Caco-2 (cell line): ENCODE results near the gene KCNIP4. TPM values are rescaled to one million over a fixed set of nuclear protein-coding genes. Genes with fewer than 3 reads are reported as not detected.

Experiments used
- BruUV-seq: library from RNA; stranded (reverse); fragments of 400-500 nt; replicated peaks from 2 replicates; lab custom pipeline; 2021; lab: Mats Ljungman, UMichigan
- CTCF ChIA-PET: fragments of 300-600 bp; sonication (Branson Sonifier 250); formaldehyde crosslinking; loops from one replicate; lab custom pipeline; 2022; ENCODE audit warnings: antibody characterized with exemption; lab: Charles Lee
- POLR2A ChIA-PET: fragments of 300-600 bp; sonication (Branson Sonifier 250); formaldehyde crosslinking; loops from one replicate; lab custom pipeline; 2022; ENCODE audit warnings: antibody characterized with exemption; lab: Charles Lee
- DNase-seq, 2 experiments: peaks; one replicate each; pipeline versions ENCODE4 v3.0.0 to v3.0.0-alpha.2; 2020 to 2022
- H3K27me3 ChIP-seq: replicated peaks from 2 replicates; pipeline ENCODE4 v1.6.0; 2011; ENCODE audit warnings: low read length; ENCODE audit not compliant: control insufficient read depth, insufficient read depth
- H3K36me3 ChIP-seq: 2 replicates; pipeline ENCODE4 v1.5.1; 2011; ENCODE audit warnings: low read length; ENCODE audit not compliant: control insufficient read depth, insufficient read depth
- H3K4me1 ChIP-seq: fragments of 250-450 bp; sonication (Bioruptor Pico); 2 replicates; pipeline ENCODE4 v1.5.1; 2020; ENCODE audit warnings: mild to moderate bottlenecking
- H3K4me3 ChIP-seq: 2 replicates; pipeline ENCODE4 v1.5.1; 2011; ENCODE audit warnings: low read depth, mild to moderate bottlenecking, control low read depth, low read length
- H3K9me3 ChIP-seq: fragments of 250-450 bp; sonication (Bioruptor Pico); 2 replicates; pipeline ENCODE4 v1.5.1; 2020; ENCODE audit warnings: mild to moderate bottlenecking, moderate library complexity
- H3K27ac Mint-ChIP-seq: one replicate; pipeline ENCODE4 v1.8.0; 2022; ENCODE audit warnings: mixed read lengths; ENCODE audit not compliant: unreplicated experiment
- H3K27me3 Mint-ChIP-seq: one replicate; pipeline ENCODE4 v1.8.0; 2022; ENCODE audit warnings: mixed read lengths; ENCODE audit not compliant: insufficient read depth, unreplicated experiment
- H3K36me3 Mint-ChIP-seq: one replicate; pipeline ENCODE4 v1.8.0; 2022; ENCODE audit warnings: mild to moderate bottlenecking, mixed read lengths; ENCODE audit not compliant: insufficient read depth, unreplicated experiment
- H3K4me1 Mint-ChIP-seq: one replicate; pipeline ENCODE4 v1.8.0; 2022; ENCODE audit warnings: low read depth, mixed read lengths; ENCODE audit not compliant: unreplicated experiment
- H3K4me3 Mint-ChIP-seq: one replicate; pipeline ENCODE4 v1.8.0; 2022; ENCODE audit warnings: mild to moderate bottlenecking, moderate library complexity, mixed read lengths; ENCODE audit not compliant: unreplicated experiment
- H3K9me3 Mint-ChIP-seq: one replicate; pipeline ENCODE4 v1.8.0; 2022; ENCODE audit warnings: mixed read lengths; ENCODE audit not compliant: unreplicated experiment
- CTCF ChIP-seq, 2 experiments: fragments of 200-600 bp in 1 of 2; IDR thresholded peaks; 1 replicate in 1 of 2; 2 replicates in 1 of 2; pipeline versions ENCODE4 v1.5.1 to v1.8.0; 2011 to 2022; ENCODE audit warnings: antibody characterized with exemption in 1 of 2, control low read depth in 1 of 2, inconsistent platforms in 1 of 2, low read depth in 1 of 2, low read length in 1 of 2, mild to moderate bottlenecking in 1 of 2, moderate library complexity in 1 of 2; ENCODE audit not compliant: insufficient read depth in 1 of 2, severe bottlenecking in 1 of 2, unreplicated experiment in 1 of 2
- intact Hi-C: fragments of 100-400 bp; cut with micrococcal nuclease; formaldehyde crosslinking; loops from one replicate; pipeline ENCODE4 v1.10.0; 2022; ENCODE audit not compliant: unreplicated experiment
- total RNA-seq: library from RNA; stranded (reverse); gene quantifications from 2 replicates; pipeline ENCODE4 v1.2.3, GENCODE V29; 2022

Gene KCNIP4
- total RNA-seq, 1 experiment from 2014 or later: not detected

DNA sequence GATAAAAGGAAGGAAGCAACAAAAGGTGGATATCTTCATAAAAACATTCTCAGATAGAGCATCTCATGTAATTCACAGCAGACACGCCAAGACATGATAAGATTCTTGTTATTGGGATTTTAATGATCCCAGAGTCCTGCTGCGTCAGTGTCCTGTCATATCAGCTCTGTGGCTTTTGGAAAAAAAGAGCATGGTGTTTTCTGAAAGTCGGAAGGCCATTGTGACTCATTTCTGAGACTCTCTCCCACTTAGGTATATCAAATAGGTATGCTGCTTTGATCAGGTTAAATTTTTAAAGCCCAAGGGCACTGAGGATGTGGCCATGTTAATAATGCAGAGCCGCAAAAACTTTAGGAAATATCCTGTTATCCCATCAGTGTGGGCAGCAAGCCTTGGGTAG lies 481.0 kb downstream of the KCNIP4 start:
- Histone ChIP-seq H3K4me3 (no peak overlapping the region), H3K9me3 (no peaks in the 10 kb centered on the region), H3K27me3 (no peaks in the 10 kb centered on the region), H3K36me3 (no peaks in the 10 kb centered on the region), H3K4me1 (no peaks in the 10 kb centered on the region)
- Mint-ChIP-seq H3K27ac (no peak overlapping the region), H3K36me3 (no peaks in the 10 kb centered on the region), H3K4me1 (no peaks in the 10 kb centered on the region), H3K4me3 (no peak overlapping the region), H3K27me3 (peaks cover 3% of the 10 kb centered on the region), H3K9me3 (no peaks in the 10 kb centered on the region)
- CTCF ChIA-PET: no interaction called here
- no TSS peak for BruUV-seq
- intact Hi-C loops: loop anchor here (10.0 kb wide), 1 partner anchor 483 kb away; no protein-coding TSS in a partner anchor
- no peak for TF ChIP-seq CTCF (IDR thresholded peaks at IDR 0.05; ENCODE audit: insufficient read depth in 1 of 2, low read depth in 1 of 2, low read length in 1 of 2, severe bottlenecking in 1 of 2, unreplicated experiment in 1 of 2)
- DNase-seq: no peak
- POLR2A ChIA-PET: no interaction called here

DNA sequence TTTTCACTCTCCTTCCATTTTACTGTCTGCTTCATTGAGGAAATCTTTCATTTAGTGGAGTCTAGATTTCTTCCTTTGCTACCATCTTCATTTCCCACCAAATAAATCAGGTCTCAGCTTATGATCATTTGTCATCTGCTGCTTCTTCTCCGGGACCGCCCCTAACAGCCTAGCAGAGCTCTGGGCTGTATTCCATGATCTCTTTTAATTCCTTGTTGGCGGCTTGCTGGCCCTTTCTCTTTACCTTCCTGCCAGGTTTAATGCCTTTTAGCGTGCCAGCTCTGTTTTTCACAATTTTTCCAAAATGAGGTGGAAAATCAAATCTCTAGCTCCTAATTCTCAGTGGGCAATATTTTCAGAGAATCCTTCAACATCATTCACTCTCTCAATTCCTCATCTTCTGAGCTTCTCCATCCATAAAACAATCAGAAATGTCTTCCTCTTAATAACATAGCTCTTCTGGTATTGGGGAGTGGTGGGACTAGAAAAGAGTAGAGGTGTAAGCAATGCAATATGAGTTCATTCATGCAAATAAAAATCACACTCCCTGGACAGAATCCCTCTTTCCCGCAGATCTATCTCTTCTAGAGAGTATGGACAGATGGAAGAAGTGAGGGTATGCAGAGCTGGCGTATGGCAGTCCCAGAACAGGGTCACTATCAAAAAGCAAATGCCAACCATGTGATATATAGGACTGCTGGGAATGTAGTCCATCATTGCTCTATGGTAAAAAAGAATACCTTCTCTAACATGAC lies 491.3 kb downstream of the KCNIP4 start:
- Histone ChIP-seq H3K36me3 (no peaks in the 10 kb centered on the region), H3K4me1 (no peaks in the 10 kb centered on the region), H3K9me3 (no peaks in the 10 kb centered on the region), H3K27me3 (no peaks in the 10 kb centered on the region), H3K4me3 (no peak overlapping the region)
- H3K36me3 Mint-ChIP-seq: no peaks in the 10 kb centered on the region
- no peaks in the 10 kb centered on the region for H3K9me3 Mint-ChIP-seq
- no peak for TF ChIP-seq CTCF (IDR thresholded peaks at IDR 0.05; ENCODE audit: insufficient read depth in 1 of 2, low read depth in 1 of 2, low read length in 1 of 2, severe bottlenecking in 1 of 2, unreplicated experiment in 1 of 2)
- POLR2A ChIA-PET: no interaction called here
- no peak overlapping the region for H3K27ac Mint-ChIP-seq
- H3K27me3 Mint-ChIP-seq: peaks cover 6% of the 10 kb centered on the region
- intact Hi-C loops: no loop called here
- no peak overlapping the region for H3K4me3 Mint-ChIP-seq
- no peak for DNase-seq
- no TSS peak for BruUV-seq
- no peaks in the 10 kb centered on the region for H3K4me1 Mint-ChIP-seq
- CTCF ChIA-PET: no interaction called here

- H3K9me3 ChIP-seq: no peaks in the 10 kb centered on the region
- H3K9me3 Mint-ChIP-seq: no peaks in the 10 kb centered on the region
- no peak for TF ChIP-seq CTCF (IDR thresholded peaks at IDR 0.05; ENCODE audit: insufficient read depth in 1 of 2, low read depth in 1 of 2, low read length in 1 of 2, severe bottlenecking in 1 of 2, unreplicated experiment in 1 of 2)
- no peak overlapping the region for H3K4me3 Mint-ChIP-seq
- H3K4me3 ChIP-seq: no peak overlapping the region
- no peaks in the 10 kb centered on the region for H3K36me3 ChIP-seq
- H3K27ac Mint-ChIP-seq: no peak overlapping the region
- BruUV-seq: no TSS peak
- DNase-seq: no peak
- intact Hi-C loops: no loop called here
- ChIA-PET POLR2A (no interaction called here), CTCF (interaction anchor here (0.7 kb wide), 1 partner anchor 1139 kb away, joined by 3 read pairs; no protein-coding TSS in a partner anchor)
- H3K4me1 ChIP-seq: no peaks in the 10 kb centered on the region
- no peaks in the 10 kb centered on the region for H3K36me3 Mint-ChIP-seq
- H3K4me1 Mint-ChIP-seq: peaks cover 7% of the 10 kb centered on the region
- no peaks in the 10 kb centered on the region for H3K27me3 ChIP-seq
- peaks cover 11% of the 10 kb centered on the region for H3K27me3 Mint-ChIP-seq
These were observed 493.7 kb downstream of the KCNIP4 start for GRCh38 chr4:21454831-21455230.
